HG02840 (cell line): ENCODE data around the gene NDST1.
"Not testable (repeated sequence)": the region's sequence is repeated elsewhere in the genome, so short reads cannot be mapped to it uniquely, and the experiment has no call there.

ENCODE experiments used
- ATAC-seq: cut with Tn5 transposase; IDR thresholded peaks from one replicate; pipeline ENCODE4 v1.9.1; 2021; ENCODE audit warnings: mild to moderate bottlenecking, moderate library complexity, moderate number of reproducible peaks; ENCODE audit not compliant: unreplicated experiment, low FRiP score

The NDST1 gene

GRCh38 chr5:150505816-150506215 is 2.1 kb upstream of the NDST1 start:
- ATAC-seq, result no peak

DNA sequence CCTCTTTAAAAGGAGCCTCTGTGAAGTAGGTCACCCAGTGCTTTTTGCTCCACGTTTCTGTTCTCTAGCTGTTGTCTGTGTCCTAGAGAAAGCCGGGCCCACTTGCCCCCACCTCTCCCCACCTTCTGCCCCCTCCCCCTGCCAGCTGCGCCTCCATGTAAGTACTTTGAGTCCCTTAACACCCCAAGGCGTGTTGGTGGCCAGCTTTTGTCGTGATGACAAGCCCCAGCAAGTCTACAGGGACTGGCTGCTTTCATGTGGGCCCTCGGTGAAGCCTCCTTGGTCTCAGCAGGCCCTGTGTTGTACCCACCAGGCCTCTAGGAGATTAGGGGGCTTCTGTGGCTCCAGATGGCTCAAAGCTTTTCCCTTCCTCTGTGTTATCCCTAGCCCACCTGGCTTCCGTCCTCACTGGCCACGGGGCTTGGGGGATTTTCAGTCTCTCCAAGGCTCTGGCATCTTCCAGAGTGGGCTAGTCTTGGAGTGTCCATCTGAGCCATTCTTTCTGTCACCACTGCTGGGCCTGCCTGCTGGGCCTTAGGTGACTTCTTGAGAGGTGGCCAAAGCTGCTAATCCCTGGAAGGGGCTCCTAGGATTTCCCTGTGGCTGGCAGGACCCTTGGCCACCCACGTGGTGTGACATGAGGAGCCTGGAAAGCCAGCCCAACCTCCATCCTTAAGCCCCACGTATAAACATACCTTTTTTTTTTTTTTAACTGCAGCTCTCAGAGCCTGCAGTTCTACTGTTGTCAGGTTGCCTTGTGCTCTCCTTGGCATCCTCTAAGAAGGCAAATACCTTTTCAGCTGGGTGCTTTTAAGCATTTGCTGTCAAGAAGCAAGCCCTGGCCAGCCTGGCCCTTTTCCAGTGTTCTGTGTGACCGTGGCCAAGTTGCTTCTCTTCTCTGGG is 1.1 kb upstream of the NDST1 start:
- no peak for ATAC-seq

DNA sequence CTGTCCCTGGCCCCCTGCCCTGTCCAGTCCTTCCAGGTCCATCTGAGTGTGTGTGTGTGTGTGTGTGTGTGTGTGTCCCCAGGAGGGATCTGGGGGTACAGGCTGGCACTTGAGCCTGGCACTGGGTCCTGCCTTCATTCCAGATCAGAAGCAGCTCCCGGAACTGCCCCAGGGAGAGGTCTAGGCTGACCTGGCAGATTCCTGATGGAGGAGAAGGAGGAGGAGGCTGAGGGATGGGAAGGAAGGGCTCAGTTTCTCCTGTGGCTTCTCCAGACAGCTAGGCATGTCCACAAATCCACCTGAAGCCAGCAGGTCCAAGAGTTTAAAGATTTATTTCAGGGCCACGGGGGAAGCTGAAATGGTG is 328 bp downstream of the NDST1 start:
- ATAC-seq, result no peak

DNA sequence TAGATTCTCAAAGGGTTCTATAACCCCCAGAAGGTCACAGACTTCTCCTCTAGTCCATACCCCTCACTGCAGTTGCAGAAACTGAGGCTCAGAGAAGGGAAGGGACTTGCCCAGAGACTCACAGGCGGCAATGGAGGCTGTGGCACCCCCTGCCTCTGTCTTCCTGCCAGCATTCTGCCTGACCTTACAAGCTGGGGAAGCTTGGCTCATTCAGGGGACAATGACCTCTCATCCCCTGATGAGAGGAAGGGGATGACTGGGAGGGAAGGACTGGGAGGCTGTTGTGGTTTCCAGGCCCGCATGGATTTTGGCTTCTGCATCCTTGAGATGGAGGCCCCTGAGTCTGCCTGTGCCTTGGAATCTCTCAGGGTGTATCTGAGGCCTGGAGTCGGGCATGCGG is 897 bp downstream of the NDST1 start:
- no peak for ATAC-seq

DNA sequence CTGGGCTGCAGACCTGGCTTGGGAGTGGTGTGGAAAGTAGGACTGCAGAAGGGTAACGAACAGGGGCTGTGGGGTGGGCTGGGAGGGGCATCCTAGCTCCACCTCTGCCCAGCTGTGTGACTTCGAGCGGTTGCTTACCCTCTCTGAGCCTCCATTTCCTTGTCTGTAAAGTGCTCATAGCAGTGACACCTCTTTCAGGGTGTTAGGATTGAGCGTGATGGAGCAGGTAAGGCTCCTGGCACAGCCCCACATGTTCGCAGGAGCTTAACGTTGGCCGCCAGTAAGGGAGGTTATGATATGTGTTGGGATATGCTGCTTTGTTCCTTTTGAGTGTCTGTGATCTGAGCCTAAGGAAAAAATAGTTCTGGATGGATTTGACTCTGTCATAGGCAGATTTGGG is 2.1 kb downstream of the NDST1 start:
- ATAC-seq, result no peak

DNA sequence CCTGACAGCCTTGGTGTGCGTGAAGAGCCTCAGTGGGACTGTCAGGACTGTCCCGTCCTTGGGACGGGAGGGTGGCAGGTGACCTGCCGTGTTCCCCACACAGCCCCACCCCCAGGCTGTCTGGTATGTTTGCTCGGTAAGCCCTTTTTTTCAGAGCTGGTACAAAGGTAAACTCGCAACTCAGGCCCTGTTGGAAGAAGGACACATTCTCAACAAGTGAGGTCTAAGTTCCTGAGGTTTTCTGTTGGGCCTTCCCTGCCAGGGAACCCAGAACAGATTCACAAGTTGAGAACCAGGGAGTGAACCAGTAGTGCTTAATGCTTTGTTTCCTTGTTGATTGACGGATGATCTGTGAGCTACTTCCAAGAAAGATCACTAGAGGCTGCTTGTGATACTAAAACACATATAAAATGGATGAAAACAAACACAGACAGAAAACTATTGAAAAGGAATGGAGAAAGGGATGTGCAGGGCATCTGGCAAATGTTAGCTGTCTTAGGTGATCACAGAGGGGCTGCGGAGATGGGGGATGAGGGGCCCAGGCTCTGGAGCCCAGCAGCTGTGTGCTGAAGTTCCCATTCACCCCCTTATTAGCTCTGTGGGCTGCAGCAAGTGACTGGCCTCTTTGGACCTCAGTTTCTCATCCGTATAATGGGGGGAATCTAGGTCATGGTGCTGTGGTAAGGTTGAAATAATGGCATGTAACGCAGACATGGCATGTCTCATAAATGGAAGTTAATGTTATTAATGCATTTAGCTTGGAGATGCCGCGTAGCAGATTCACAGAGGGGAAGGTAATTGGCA is 2.7 kb downstream of the NDST1 start:
- ATAC-seq, result no peak

GRCh38 chr5:150511578-150512367 is 3.8 kb downstream of the NDST1 start:
- no peak for ATAC-seq

DNA sequence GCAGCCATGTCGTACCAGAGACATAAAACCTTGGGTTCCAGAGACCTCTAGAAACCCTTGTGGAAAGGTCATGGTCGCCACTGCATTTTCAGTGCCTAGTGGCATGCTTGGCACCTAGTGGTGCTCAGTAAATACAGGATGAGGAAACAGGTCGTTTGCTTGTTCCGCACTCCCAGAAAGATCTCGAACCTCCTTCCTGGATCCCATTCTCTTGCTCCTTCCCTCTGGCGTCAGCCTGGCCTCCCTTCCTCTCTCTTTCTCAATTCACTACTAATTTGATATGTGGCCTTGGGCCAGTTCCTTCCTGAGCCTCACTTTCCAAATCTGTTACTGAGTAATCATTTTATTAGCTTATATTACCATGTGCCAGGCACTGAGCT is 4.4 kb downstream of the NDST1 start:
- ATAC-seq, result no peak

GRCh38 chr5:150513375-150514309 is 5.7 kb downstream of the NDST1 start:
- ATAC-seq, result no peak

DNA sequence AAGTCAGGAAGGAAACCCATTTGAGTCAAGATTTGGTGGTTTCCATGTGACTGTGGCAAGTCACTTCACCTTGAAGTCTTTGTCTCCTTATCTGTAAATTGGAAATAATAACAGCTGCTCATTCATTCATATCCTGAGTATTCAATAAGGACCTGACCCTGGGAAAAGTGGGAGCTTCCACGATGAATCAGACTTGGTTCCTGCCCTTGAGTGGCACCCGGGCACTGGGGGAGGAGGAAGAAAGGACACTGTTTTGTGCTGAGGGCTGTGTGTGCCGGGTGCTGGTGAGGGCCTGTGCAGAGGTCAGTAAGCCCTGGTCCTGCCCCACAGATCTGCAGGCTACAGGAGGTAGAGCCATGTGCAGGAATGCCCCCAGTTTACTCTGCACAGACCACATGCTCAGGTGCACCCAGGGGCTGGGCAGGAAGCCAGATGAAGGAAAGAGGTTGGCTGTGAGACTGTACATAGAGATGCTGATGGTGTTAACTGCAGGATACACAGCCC is 6.8 kb downstream of the NDST1 start:
- no peak for ATAC-seq

DNA sequence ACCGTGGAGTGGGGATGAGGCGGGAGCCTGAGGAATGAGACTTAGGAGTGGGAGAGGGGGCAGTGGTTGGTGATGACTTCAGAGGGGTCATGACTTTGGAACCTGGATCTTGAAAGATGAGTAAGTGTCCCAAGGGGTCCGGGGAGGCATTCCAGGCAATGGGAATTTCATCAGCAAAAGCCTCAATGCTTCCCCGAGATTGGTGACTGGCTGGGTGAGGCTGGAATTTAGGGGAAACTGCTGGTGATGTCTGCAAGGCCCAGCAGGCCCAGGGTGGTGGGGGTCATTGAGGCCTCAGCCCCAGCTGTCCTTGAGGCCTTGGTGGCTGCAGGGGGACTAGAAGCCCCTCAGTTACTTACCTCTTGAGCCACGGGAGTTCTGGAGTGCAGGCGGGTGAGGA is 7.5 kb downstream of the NDST1 start:
- ATAC-seq, result no peak

GRCh38 chr5:150516011-150516410 is 8.1 kb downstream of the NDST1 start:
- ATAC-seq, result no peak

- no peak for ATAC-seq
These were observed 9.6 kb downstream of the NDST1 start for GRCh38 chr5:150517272-150518152.

DNA sequence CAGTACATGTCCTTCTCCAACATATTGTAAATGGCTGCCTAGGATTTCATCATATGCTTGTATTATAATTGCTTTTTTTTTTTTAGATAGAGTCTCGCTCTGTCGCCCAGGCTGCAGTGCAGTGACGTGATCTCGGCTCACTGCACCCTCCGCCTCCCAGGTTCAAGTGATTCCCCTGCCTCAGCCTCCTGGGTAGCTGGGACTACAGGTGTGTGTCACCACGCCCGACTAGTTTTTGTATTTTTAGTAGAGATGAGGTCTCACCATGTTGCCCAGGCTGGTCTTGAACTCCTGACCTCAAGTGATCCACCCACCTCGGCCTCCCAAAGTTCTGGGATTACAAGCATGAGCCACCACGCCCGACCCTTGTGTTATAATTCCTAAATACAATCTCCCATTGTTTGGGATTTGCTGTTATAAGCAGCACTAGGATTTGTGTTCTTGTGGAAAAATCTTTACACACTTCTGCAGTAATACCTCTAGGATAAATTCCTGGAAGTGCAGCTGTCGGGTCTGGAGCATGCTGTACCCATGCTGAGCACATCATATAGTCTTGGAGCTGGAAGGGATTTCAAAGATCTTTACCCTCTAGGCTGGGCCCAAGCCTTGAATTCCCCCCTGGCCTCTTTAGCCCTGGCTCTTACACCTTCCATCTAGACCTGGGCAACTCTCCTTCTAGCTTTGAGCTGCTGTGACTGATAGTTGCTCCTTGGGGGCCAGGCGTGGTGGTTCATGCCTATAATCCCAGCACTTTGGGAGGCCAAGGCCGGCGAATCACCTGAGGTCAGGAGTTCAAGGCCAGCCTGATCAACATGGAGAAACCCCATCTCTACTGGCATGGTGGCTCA is 11.0 kb downstream of the NDST1 start:
- ATAC-seq, result not testable (repeated sequence)

DNA sequence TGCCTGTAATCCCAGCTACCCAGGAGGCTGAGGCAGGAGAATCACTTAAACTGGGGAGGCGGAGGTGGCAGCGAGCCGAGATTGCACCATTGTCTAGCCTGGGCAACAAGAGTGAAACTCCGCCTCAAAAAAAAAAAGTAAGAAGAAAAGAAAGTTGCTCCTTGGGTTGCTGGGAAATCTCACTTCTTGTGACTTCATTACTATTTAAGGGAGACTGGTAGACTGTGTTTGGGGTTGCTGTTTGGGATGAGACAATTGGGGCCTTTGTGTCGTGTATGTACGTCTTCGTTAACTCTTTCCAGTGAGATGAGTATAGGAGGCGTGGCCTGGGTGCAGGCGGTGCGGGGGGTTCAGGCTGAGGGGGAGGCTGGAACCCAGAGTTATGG is 11.6 kb downstream of the NDST1 start:
- ATAC-seq, result no peak

GRCh38 chr5:150519978-150520377 is 12.0 kb downstream of the NDST1 start:
- ATAC-seq, result no peak

DNA sequence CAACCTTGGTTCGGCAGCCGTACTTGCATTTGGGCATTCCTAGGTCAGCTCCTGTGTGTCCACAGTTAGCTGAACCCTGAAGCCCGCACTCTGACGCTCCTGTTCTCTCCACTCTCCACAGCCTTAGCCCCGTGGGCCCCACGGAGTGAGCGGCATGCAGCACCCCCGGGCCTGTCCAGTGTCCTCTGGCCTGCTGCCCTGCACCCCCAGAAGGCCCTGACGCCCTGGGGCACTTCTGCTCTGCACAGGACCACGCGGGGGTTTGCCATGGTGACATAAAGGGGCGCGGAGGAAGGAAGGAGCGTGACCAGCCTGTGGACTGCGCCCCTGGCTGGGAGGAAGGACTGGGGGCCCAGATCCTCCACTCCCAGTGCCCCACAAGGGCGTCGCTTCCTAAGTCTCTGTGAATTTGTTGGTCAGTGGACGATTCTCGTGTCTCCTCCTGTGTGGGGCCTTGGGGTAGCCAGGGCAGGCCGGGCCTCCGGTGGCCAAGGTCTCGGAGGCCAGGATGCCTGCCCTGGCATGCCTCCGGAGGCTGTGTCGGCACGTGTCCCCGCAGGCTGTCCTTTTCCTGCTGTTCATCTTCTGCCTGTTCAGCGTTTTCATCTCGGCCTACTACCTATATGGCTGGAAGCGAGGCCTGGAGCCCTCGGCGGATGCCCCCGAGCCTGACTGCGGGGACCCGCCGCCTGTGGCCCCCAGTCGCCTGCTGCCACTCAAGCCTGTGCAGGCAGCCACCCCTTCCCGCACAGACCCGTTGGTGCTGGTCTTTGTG is 13.0 kb downstream of the NDST1 start:
- ATAC-seq, result no peak
